HTR-8/SVneo (cell line): ENCODE data around the gene GMFB.

Experiments
- DNase-seq: peaks from one replicate; pipeline ENCODE4 v3.0.0; 2011; ENCODE audit warnings: low spot score, mixed read lengths; ENCODE audit not compliant: insufficient read length
- FAIRE-seq: peaks from 2 replicates; lab custom pipeline; 2011; peaks lifted over from hg19 to GRCh38; lab: Jason Lieb, UNC

The GMFB gene

DNA sequence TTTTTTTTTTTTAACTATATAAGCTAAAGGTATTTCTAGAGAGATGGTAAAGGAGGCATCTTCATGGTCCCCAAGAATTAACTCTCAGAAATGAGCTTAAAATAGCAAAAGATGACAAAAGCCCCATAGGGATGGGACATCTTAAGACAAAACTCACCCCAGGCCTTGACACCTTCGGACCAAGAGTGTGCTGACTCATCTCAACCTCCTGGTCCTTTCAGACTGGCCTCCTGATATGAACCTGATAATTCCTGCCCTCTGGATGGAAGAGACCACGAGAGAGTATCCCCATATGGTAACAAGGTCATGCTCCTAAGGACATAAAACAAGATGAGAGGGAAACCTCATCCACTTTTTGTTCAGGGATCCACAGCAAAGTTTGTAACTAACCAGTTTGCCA lies 8.4 kb upstream of the GMFB start:
- no peak for DNase-seq
- no peak for FAIRE-seq

DNA sequence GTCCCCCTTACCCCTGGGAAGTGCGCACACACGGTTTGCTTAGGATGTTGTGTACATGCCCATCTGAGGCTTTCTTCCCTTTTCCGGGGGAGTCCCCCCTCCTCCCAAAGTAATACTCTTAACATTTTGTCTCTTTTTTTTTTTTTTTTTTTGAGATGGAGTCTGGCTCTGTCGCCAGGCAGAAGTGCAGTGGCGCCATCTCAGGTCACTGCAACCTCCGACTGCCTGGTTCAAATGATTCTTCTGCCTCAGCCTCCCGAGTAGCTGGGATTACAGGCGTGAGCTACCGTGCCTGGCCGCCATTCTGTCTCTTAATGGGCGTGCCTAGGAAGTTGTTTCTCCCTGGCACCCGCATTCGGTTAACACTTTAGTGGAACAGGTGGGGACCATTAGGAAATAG lies 4.5 kb upstream of the GMFB start:
- FAIRE-seq, result no peak
- no peak for DNase-seq

- FAIRE-seq (no peak), DNase-seq (no peak)
These were observed 1.8 kb upstream of the GMFB start for GRCh38 chr14:54490445-54491175.

- DNase-seq (no peak), FAIRE-seq (peak; percentile 49)
These were observed 1.1 kb upstream of the GMFB start for GRCh38 chr14:54489731-54490444.

DNA sequence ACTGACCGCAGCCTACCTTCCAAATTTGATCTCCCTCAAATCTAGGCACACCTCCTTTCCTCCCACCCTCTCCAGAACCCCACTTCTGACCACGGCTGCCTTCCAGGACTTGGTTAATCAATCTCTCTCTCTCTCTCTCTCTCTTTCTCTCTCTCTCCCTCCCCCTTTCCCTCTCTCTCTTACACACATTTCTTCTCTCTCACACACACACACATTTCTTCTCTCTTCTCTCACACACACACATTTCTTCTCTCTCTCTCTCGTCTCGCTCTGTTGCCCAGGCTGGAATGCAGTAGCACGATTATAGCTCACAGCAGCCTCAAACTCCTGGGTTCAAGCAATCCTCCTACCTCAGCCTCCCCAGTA lies 521 bp upstream of the GMFB start:
- DNase-seq (no peak), FAIRE-seq (peak; percentile 69)

GRCh38 chr14:54488318-54488645 lies 498 bp downstream of the GMFB start:
- no peak for FAIRE-seq

GRCh38 chr14:54487771-54488170 lies 1.0 kb downstream of the GMFB start:
- peak; percentile 70 for FAIRE-seq
- DNase-seq, result peak; percentile 82

More at GRCh38 chr14:54488318-54488645, 498 bp downstream of the GMFB start:
- no peak for DNase-seq

DNA sequence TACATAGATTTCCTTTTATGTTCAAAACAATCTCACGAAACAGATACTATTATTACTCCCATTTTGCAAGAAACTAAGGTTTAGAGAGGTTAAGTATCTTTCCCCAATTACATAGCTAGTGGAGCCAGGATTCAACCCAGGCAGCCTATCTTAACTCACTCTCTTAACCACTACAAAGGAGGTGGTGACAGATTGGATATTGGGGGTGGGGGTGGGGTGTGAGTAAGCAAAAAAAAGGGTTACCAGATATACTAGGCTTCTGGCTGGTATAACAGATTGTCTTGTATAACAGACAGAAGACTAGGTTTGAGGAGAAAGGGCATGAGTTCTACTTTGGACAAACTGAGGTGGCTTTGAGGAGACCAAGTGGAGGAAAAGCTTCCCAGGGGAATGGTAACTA lies 2.1 kb downstream of the GMFB start:
- no peak for FAIRE-seq
- DNase-seq, result no peak

GRCh38 chr14:54483846-54484245 lies 4.9 kb downstream of the GMFB start:
- FAIRE-seq (peak; percentile 40), DNase-seq (no peak)

DNA sequence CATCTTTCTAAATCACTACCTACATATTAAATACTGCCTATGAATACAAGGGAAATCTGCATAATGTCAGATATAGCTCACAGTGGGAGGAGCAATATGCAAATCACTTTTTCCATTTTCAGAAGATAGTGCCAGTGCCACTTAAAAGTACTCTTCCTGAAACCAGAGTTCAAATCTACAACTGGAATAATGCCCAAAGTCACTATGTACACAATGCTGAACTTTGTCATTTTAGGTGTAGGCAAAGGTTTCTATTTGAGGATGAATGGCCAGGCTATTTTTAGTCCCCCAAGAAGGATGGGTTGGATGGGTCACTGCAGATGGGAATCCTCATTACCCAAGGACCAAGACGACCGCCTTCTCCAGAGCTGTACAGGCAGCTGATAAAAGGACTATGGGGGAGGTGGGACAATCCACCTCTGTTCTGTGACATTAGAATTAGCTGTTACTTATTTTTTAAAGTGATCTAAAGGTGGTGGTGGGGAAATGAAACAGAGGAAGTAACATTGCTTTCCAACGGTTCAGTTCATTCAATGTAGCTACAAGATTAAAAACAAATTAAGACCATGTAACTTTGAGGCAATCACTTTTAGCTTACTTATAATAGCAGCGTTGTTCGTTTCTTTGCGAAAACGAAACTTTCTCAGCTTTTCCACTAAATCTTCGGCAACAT lies 5.6 kb downstream of the GMFB start:
- DNase-seq, result no peak
- peak; percentile 20 for FAIRE-seq

DNA sequence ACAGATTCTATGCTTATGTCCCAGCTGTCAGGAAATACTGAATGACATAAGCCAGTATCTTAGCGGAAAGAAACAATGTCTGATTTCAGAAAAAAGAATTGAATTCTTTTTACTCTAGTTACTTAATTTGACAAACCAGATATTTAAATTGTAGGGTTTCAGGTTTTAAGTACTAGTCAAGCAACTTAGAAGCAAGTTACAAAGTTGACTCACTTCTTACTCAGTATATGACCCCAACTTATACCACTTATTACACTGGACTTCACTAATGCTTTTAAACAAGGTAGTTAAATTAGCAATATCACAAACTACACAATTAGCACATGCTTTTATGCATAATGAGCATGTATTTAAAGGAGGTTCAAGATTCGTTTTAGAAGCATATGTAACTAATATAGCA lies 7.1 kb downstream of the GMFB start:
- no peak for DNase-seq
- FAIRE-seq, result peak; percentile 81

DNA sequence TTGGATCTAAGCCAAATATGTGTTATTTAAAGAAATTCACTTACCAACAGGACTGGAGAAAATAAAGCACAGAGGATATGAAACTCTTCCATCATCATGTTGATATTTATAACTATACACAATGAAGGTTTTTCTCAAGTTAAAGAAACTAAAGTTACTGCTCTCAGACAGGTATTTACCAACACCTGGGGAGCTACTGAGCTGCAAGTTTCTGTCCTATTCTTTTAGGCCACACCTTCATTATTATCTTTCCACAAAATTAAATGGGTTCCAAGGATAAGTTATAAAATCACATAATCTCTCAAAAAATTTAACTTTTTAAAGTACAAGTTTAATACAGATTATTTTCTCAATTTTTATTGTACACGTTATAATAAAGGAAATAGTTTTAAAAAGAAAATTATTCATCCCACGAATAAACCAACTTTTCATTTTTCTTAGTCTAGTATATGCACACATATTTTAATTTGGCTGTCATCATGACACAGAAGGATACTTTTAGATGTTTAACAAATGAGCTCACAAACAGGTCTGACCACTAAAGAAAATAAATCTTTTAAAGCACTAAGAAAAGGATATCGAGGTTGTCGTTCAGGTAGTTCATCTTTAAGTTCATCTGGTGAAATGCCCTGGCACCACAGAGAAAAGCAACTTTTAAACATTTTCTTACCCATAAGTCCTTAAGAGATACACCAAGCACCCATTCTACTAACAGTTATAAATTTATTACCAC lies 7.8 kb downstream of the GMFB start:
- FAIRE-seq, result no peak

GRCh38 chr14:54478636-54479215 lies 10.1 kb downstream of the GMFB start:
- no peak for DNase-seq
- FAIRE-seq, result peak; percentile 71

More for the DNA sequence above, 7.8 kb downstream of the GMFB start:
- no peak for DNase-seq

- FAIRE-seq, result peak; percentile 86
- DNase-seq, result no peak
These were observed 12.9 kb downstream of the GMFB start for GRCh38 chr14:54475911-54476310.

DNA sequence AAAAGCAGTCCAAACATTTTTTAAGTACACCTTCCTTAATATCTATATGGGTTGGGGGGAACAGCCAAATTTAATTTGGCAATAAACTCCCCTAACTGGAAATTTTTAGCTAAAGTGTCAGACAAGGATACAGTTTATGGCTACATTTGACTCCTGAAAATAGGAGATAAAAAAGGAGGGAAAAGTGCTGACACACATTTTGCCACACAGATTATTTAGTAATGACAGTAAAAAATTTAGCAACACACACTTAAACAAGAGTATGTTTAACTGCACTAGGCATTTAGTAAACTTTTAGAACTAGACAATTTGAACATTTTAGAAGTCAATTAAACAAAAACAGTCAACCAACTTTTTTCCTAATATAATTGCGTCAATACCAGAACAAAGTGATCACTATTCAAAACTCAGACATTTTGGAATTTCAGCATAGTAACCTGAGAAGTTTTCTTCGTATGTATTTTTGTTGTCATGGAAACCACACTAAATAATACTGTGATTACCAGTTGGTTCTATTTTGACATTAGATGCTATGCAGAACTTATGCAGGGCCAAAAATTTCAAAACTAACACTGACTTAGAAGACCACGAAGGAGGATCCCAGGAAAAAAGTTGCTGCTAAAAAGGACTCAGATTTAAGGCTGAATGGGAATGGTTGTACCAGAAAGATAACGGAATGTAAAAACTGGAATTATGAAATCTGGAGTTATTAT lies 13.4 kb downstream of the GMFB start:
- FAIRE-seq (no peak), DNase-seq (no peak)

- FAIRE-seq (no peak), DNase-seq (no peak)
These were observed 14.5 kb downstream of the GMFB start for GRCh38 chr14:54474232-54474793.

GRCh38 chr14:54472315-54472714 lies 16.5 kb downstream of the GMFB start:
- peak; percentile 66 for FAIRE-seq
- DNase-seq, result no peak

DNA sequence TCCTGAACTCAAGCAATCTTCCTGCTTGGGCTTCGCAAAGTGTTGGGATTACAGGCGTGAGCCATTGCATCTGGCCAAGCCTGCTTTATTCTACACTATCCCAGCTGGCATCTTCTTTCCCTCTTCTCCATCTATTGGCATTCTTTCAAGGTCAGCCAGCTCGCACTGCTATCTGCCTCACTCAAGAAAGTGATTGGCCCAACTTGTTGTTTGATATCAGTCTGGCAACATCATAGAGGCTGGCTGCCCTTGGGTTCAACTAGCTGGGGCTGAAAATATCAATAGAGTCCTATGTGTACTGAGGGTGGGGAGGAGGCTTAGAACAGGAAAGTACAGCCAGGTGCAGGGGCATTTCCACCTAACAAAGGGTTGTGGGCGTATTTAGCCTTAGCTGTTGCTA lies 17.1 kb downstream of the GMFB start:
- FAIRE-seq, result peak; percentile 65
- no peak for DNase-seq

- FAIRE-seq (peak; percentile 36), DNase-seq (no peak)
These were observed 18.1 kb downstream of the GMFB start for GRCh38 chr14:54470701-54471100.
